Measurements from ENCODE around the gene CFAP20. TPM values are rescaled to one million over a fixed set of nuclear protein-coding genes. Genes with fewer than 3 reads are reported as not detected.

Gene CFAP20
- total RNA-seq, 2 donors from 2014 or later: 39.2 TPM

GRCh38 chr16:58138852-58139251 is 9.7 kb upstream of the CFAP20 start:
- peaks cover 19% of the 10 kb centered on the region for H3K36me3 Mint-ChIP-seq
- no peak for ATAC-seq
- DNase-seq (ENCODE audit: low spot score): no peak
- no peak overlapping the region for H3K4me3 Mint-ChIP-seq
- no peaks in the 10 kb centered on the region for H3K4me1 Mint-ChIP-seq (ENCODE audit: low read depth in 2 of 2)
- no peaks in the 10 kb centered on the region for H3K27me3 Mint-ChIP-seq
- no peak overlapping the region for H3K27ac Mint-ChIP-seq
- no peaks in the 10 kb centered on the region for H3K9me3 Mint-ChIP-seq

- no peak overlapping the region for H3K4me3 Mint-ChIP-seq
- H3K27ac Mint-ChIP-seq: no peak overlapping the region
- ATAC-seq (no peak), DNase-seq (ENCODE audit: low spot score) (no peak)
- H3K4me1 Mint-ChIP-seq (ENCODE audit: low read depth in 2 of 2): no peaks in the 10 kb centered on the region
- peaks cover 19% of the 10 kb centered on the region for H3K36me3 Mint-ChIP-seq
- no peaks in the 10 kb centered on the region for H3K27me3 Mint-ChIP-seq
- no peaks in the 10 kb centered on the region for H3K9me3 Mint-ChIP-seq
These were observed 8.4 kb upstream of the CFAP20 start for GRCh38 chr16:58137581-58137980.

GRCh38 chr16:58128711-58129096 is 477 bp downstream of the CFAP20 start:
- peak; percentile 0 to 2 for ATAC-seq
- peaks cover 35 to 40% of the 10 kb centered on the region in 2 donors for H3K4me1 Mint-ChIP-seq (ENCODE audit: low read depth in 2 of 2)

GRCh38 chr16:58128181-58128631 is 975 bp downstream of the CFAP20 start:
- ATAC-seq: no peak
- no peak for DNase-seq (ENCODE audit: low spot score)
- Mint-ChIP-seq H3K4me1 (ENCODE audit: low read depth in 2 of 2) (peaks cover 38 to 41% of the 10 kb centered on the region in 2 donors), H3K27ac (peak overlapping the region; percentile 72 to 89), H3K4me3 (peak overlapping the region; percentile 88), H3K36me3 (no peaks in the 10 kb centered on the region), H3K27me3 (no peaks in the 10 kb centered on the region), H3K9me3 (no peaks in the 10 kb centered on the region)

More at GRCh38 chr16:58128711-58129096, 477 bp downstream of the CFAP20 start:
- H3K4me3 Mint-ChIP-seq: peak overlapping the region; percentile 88
- no peaks in the 10 kb centered on the region for H3K27me3 Mint-ChIP-seq
- peak overlapping the region; percentile 72 to 89 for H3K27ac Mint-ChIP-seq
- no peaks in the 10 kb centered on the region for H3K36me3 Mint-ChIP-seq
- H3K9me3 Mint-ChIP-seq: no peaks in the 10 kb centered on the region
- DNase-seq (ENCODE audit: low spot score): no peak

GRCh38 chr16:58127634-58128033 is 1.5 kb downstream of the CFAP20 start:
- H3K27me3 Mint-ChIP-seq: no peaks in the 10 kb centered on the region
- DNase-seq (ENCODE audit: low spot score): no peak
- H3K4me3 Mint-ChIP-seq: peak overlapping the region; percentile 88
- no peaks in the 10 kb centered on the region for H3K9me3 Mint-ChIP-seq
- no peak for ATAC-seq
- H3K36me3 Mint-ChIP-seq: no peaks in the 10 kb centered on the region
- H3K4me1 Mint-ChIP-seq (ENCODE audit: low read depth in 2 of 2): peaks cover 38 to 41% of the 10 kb centered on the region in 2 donors
- H3K27ac Mint-ChIP-seq: peak overlapping the region; percentile 72 to 89

GRCh38 chr16:58127033-58127556 is 2.1 kb downstream of the CFAP20 start:
- H3K36me3 Mint-ChIP-seq: no peaks in the 10 kb centered on the region
- ATAC-seq: no peak
- peak overlapping the region; percentile 72 to 89 for H3K27ac Mint-ChIP-seq
- no peak for DNase-seq (ENCODE audit: low spot score)
- no peaks in the 10 kb centered on the region for H3K27me3 Mint-ChIP-seq
- peak overlapping the region; percentile 88 for H3K4me3 Mint-ChIP-seq
- no peaks in the 10 kb centered on the region for H3K9me3 Mint-ChIP-seq
- peaks cover 38 to 41% of the 10 kb centered on the region in 2 donors for H3K4me1 Mint-ChIP-seq (ENCODE audit: low read depth in 2 of 2)

- H3K4me1 Mint-ChIP-seq (ENCODE audit: low read depth in 2 of 2): peaks cover 38 to 41% of the 10 kb centered on the region in 2 donors
- H3K9me3 Mint-ChIP-seq: no peaks in the 10 kb centered on the region
- ATAC-seq (no peak), DNase-seq (ENCODE audit: low spot score) (no peak)
- H3K27me3 Mint-ChIP-seq: no peaks in the 10 kb centered on the region
- peak overlapping the region; percentile 88 for H3K4me3 Mint-ChIP-seq
- H3K36me3 Mint-ChIP-seq: no peaks in the 10 kb centered on the region
- H3K27ac Mint-ChIP-seq: peak overlapping the region; percentile 72 to 89
These were observed 2.7 kb downstream of the CFAP20 start for GRCh38 chr16:58126451-58126961.

GRCh38 chr16:58125781-58126335 is 3.3 kb downstream of the CFAP20 start:
- H3K36me3 Mint-ChIP-seq: no peaks in the 10 kb centered on the region
- DNase-seq (ENCODE audit: low spot score) (no peak), ATAC-seq (no peak)
- peaks cover 38 to 41% of the 10 kb centered on the region in 2 donors for H3K4me1 Mint-ChIP-seq (ENCODE audit: low read depth in 2 of 2)
- peak overlapping the region in 1 of 2 donors; percentile 29 for H3K27ac Mint-ChIP-seq
- H3K27me3 Mint-ChIP-seq: no peaks in the 10 kb centered on the region
- peak overlapping the region; percentile 36 for H3K4me3 Mint-ChIP-seq
- no peaks in the 10 kb centered on the region for H3K9me3 Mint-ChIP-seq

GRCh38 chr16:58125041-58125440 is 4.1 kb downstream of the CFAP20 start:
- DNase-seq (ENCODE audit: low spot score) (no peak), ATAC-seq (no peak)
- Mint-ChIP-seq H3K4me3 (no peak overlapping the region), H3K4me1 (ENCODE audit: low read depth in 2 of 2) (peaks cover 41% of the 10 kb centered on the region in 2 donors), H3K9me3 (no peaks in the 10 kb centered on the region), H3K27me3 (no peaks in the 10 kb centered on the region), H3K36me3 (no peaks in the 10 kb centered on the region), H3K27ac (no peak overlapping the region)

- DNase-seq (ENCODE audit: low spot score) (no peak), ATAC-seq (no peak)
- Mint-ChIP-seq H3K4me3 (no peak overlapping the region), H3K27me3 (no peaks in the 10 kb centered on the region), H3K4me1 (ENCODE audit: low read depth in 2 of 2) (peaks cover 39 to 43% of the 10 kb centered on the region in 2 donors), H3K36me3 (no peaks in the 10 kb centered on the region), H3K9me3 (no peaks in the 10 kb centered on the region), H3K27ac (peak overlapping the region in 1 of 2 donors; percentile 36)
These were observed 4.6 kb downstream of the CFAP20 start for GRCh38 chr16:58124601-58124915.

- no peaks in the 10 kb centered on the region for H3K27me3 Mint-ChIP-seq
- peak overlapping the region; percentile 36 to 52 for H3K27ac Mint-ChIP-seq
- ATAC-seq (peak in 1 of 2 donors; percentile 34), DNase-seq (ENCODE audit: low spot score) (no peak)
- peak overlapping the region; percentile 46 for H3K4me3 Mint-ChIP-seq
- no peaks in the 10 kb centered on the region for H3K36me3 Mint-ChIP-seq
- no peaks in the 10 kb centered on the region for H3K9me3 Mint-ChIP-seq
- H3K4me1 Mint-ChIP-seq (ENCODE audit: low read depth in 2 of 2): peaks cover 36 to 43% of the 10 kb centered on the region in 2 donors
These were observed 5.1 kb downstream of the CFAP20 start for GRCh38 chr16:58123896-58124600.

- no peaks in the 10 kb centered on the region for H3K9me3 Mint-ChIP-seq
- H3K27ac Mint-ChIP-seq: peak overlapping the region in 1 of 2 donors; percentile 35
- DNase-seq (ENCODE audit: low spot score): no peak
- H3K36me3 Mint-ChIP-seq: no peaks in the 10 kb centered on the region
- H3K27me3 Mint-ChIP-seq: no peaks in the 10 kb centered on the region
- H3K4me3 Mint-ChIP-seq: no peak overlapping the region
- peaks cover 19 to 27% of the 10 kb centered on the region in 2 donors for H3K4me1 Mint-ChIP-seq (ENCODE audit: low read depth in 2 of 2)
- ATAC-seq: no peak
These were observed 8.0 kb downstream of the CFAP20 start for GRCh38 chr16:58121132-58121531.

- Mint-ChIP-seq H3K9me3 (no peaks in the 10 kb centered on the region), H3K27ac (no peak overlapping the region), H3K36me3 (peaks cover 3% of the 10 kb centered on the region), H3K4me3 (no peak overlapping the region), H3K27me3 (no peaks in the 10 kb centered on the region), H3K4me1 (ENCODE audit: low read depth in 2 of 2) (peaks cover 14 to 21% of the 10 kb centered on the region in 2 donors)
- DNase-seq (ENCODE audit: low spot score): no peak
- no peak for ATAC-seq
These were observed 8.9 kb downstream of the CFAP20 start for GRCh38 chr16:58120234-58120633.

GRCh38 chr16:58119509-58119845 is 9.7 kb downstream of the CFAP20 start:
- DNase-seq (ENCODE audit: low spot score) (no peak), ATAC-seq (no peak)
- Mint-ChIP-seq H3K9me3 (no peaks in the 10 kb centered on the region), H3K27ac (no peak overlapping the region), H3K4me3 (no peak overlapping the region), H3K36me3 (peaks cover 5% of the 10 kb centered on the region), H3K27me3 (no peaks in the 10 kb centered on the region), H3K4me1 (ENCODE audit: low read depth in 2 of 2) (peaks cover 14 to 21% of the 10 kb centered on the region in 2 donors)
